ENCODE measurements around the gene FAM174C. TPM values are rescaled to one million over a fixed set of nuclear protein-coding genes. Genes with fewer than 3 reads are reported as not detected.

FAM174C gene
- total RNA-seq (ENCODE audit: low replicate concordance): 8.4 and 17.5 TPM in 2 replicates

GRCh38 chr19:1275260-1275975, at the start of gene FAM174C:
TSS of gene FAM174C (plus strand) at chr19:1275530. CDS start at chr19:1275550, 20 bp downstream.

GRCh38 chr19:1237754-1238368, 37.5 kb upstream of the FAM174C start, which contains the start of gene CBARP:
TSS of gene CBARP (minus strand) at chr19:1238005. CDS start at chr19:1236100, 1,905 bp downstream.

GRCh38 chr19:1241417-1242095, 33.8 kb upstream of the FAM174C start, which contains the start of gene ATP5F1D:
TSS of gene ATP5F1D (plus strand) at chr19:1241751. CDS start at chr19:1241851, 100 bp downstream.

GRCh38 chr19:1248139-1248785, 27.1 kb upstream of the FAM174C start, which contains the start of gene MIDN:
TSS of gene MIDN (plus strand) at chr19:1248583. CDS start at chr19:1250297, 1,714 bp downstream.

GRCh38 chr19:1269065-1269477, 6.3 kb upstream of the FAM174C start, which contains the start of gene CIRBP:
TSS of gene CIRBP (plus strand) at chr19:1269332. CDS start at chr19:1270934, 1,602 bp downstream.

GRCh38 chr19:1285737-1286360, 10.5 kb downstream of the FAM174C start, which contains the start of gene EFNA2:
TSS of gene EFNA2 (plus strand) at chr19:1285873. CDS start at chr19:1286169, 296 bp downstream.

Other genes starting within 250 kb of the FAM174C start
- 268 and 324 TPM in 2 replicates for gene CNN2, start 248.9 kb upstream of the FAM174C start, total RNA-seq (ENCODE audit: low replicate concordance)
- 2.2 and 8.4 TPM in 2 replicates for gene ABCA7, start 235.4 kb upstream of the FAM174C start, total RNA-seq (ENCODE audit: low replicate concordance)
- 0.82 and 4.7 TPM in 2 replicates for gene ARHGAP45, start 208.4 kb upstream of the FAM174C start, total RNA-seq (ENCODE audit: low replicate concordance)
- 127 and 132 TPM in 2 replicates for gene POLR2E, start 180.2 kb upstream of the FAM174C start, total RNA-seq (ENCODE audit: low replicate concordance)
- 382 and 1,065 TPM in 2 replicates for gene GPX4, start 171.5 kb upstream of the FAM174C start, total RNA-seq (ENCODE audit: low replicate concordance)
- 40.7 and 112 TPM in 2 replicates for gene SBNO2, start 101.3 kb upstream of the FAM174C start, total RNA-seq (ENCODE audit: low replicate concordance)
- gene STK11, start 69.8 kb upstream of the FAM174C start, total RNA-seq (ENCODE audit: low replicate concordance): 77.6 and 112 TPM in 2 replicates
- 0.82 and 1.1 TPM in 2 replicates for gene CBARP, start 37.5 kb upstream of the FAM174C start, total RNA-seq (ENCODE audit: low replicate concordance)
- gene ATP5F1D, start 33.8 kb upstream of the FAM174C start, total RNA-seq (ENCODE audit: low replicate concordance): 36.6 and 63.1 TPM in 2 replicates
- gene MIDN, start 26.9 kb upstream of the FAM174C start, total RNA-seq (ENCODE audit: low replicate concordance): 2.8 and 15.9 TPM in 2 replicates
- 148 and 327 TPM in 2 replicates for gene CIRBP, start 6.2 kb upstream of the FAM174C start, total RNA-seq (ENCODE audit: low replicate concordance)
- not detected in 2 replicates for gene EFNA2, start 10.3 kb downstream of the FAM174C start, total RNA-seq (ENCODE audit: low replicate concordance)
- gene NDUFS7, start 108.4 kb downstream of the FAM174C start, total RNA-seq (ENCODE audit: low replicate concordance): 51.4 and 87.2 TPM in 2 replicates
- gene GAMT, start 126.0 kb downstream of the FAM174C start, total RNA-seq (ENCODE audit: low replicate concordance): 29.8 and 36.3 TPM in 2 replicates
- gene DAZAP1, start 132.1 kb downstream of the FAM174C start, total RNA-seq (ENCODE audit: low replicate concordance): 22.8 and 53.7 TPM in 2 replicates
- 178 and 496 TPM in 2 replicates for gene RPS15, start 162.9 kb downstream of the FAM174C start, total RNA-seq (ENCODE audit: low replicate concordance)
- under 0.01 and 0.08 TPM in 2 replicates for gene APC2, start 174.6 kb downstream of the FAM174C start, total RNA-seq (ENCODE audit: low replicate concordance)
- gene C19orf25, start 203.7 kb downstream of the FAM174C start, total RNA-seq (ENCODE audit: low replicate concordance): 13.5 and 21.2 TPM in 2 replicates
- 0.68 and 1.5 TPM in 2 replicates for gene PCSK4, start 214.8 kb downstream of the FAM174C start, total RNA-seq (ENCODE audit: low replicate concordance)
- gene REEP6, start 215.7 kb downstream of the FAM174C start, total RNA-seq (ENCODE audit: low replicate concordance): 1.3 and 2.2 TPM in 2 replicates
- gene ADAMTSL5, start 237.5 kb downstream of the FAM174C start, total RNA-seq (ENCODE audit: low replicate concordance): 1.3 and 2.6 TPM in 2 replicates
- not detected in 2 replicates for gene PLK5, start 248.5 kb downstream of the FAM174C start, total RNA-seq (ENCODE audit: low replicate concordance)